Activated CD8-positive, alpha-beta memory T cell treated with anti-CD3 and anti-CD28 coated beads for 1 hour (primary cell): Measurements from ENCODE around the gene RBBP6.

ENCODE experiments used
- DNase-seq, 2 donors: peaks; one replicate each; pipeline ENCODE4 v3.0.0-alpha.2; 2020; ENCODE audit warnings: low read depth in 1 of 2; ENCODE audit errors: extremely low read depth in 1 of 2

Gene RBBP6

GRCh38 chr16:24524855-24525677 is 14.3 kb upstream of the RBBP6 start:
- no peak for DNase-seq

- no peak for DNase-seq
These were observed 13.3 kb upstream of the RBBP6 start for GRCh38 chr16:24525970-24526559.

- DNase-seq = no peak
These were observed 12.5 kb upstream of the RBBP6 start for GRCh38 chr16:24526701-24527495.

GRCh38 chr16:24531166-24531565 is 8.2 kb upstream of the RBBP6 start:
- no peak for DNase-seq

- DNase-seq = no peak
These were observed 4.7 kb upstream of the RBBP6 start for GRCh38 chr16:24534620-24535019.

- DNase-seq = no peak
These were observed 3.5 kb upstream of the RBBP6 start for GRCh38 chr16:24535827-24536226.

- no peak for DNase-seq
These were observed 2.7 kb upstream of the RBBP6 start for GRCh38 chr16:24536671-24537070.

- DNase-seq = no peak
These were observed 1.7 kb upstream of the RBBP6 start for GRCh38 chr16:24537474-24538337.

- DNase-seq = no peak
These were observed 541 bp upstream of the RBBP6 start for GRCh38 chr16:24538756-24539294.

- DNase-seq = peak in 1 of 2 donors; percentile 36
These were observed 660 bp downstream of the RBBP6 start for GRCh38 chr16:24539850-24540601.

- no peak for DNase-seq
These were observed 1.3 kb downstream of the RBBP6 start for GRCh38 chr16:24540602-24541210.

- DNase-seq = no peak
These were observed 2.0 kb downstream of the RBBP6 start for GRCh38 chr16:24541233-24541933.

- no peak for DNase-seq
These were observed 4.6 kb downstream of the RBBP6 start for GRCh38 chr16:24543949-24544348.

GRCh38 chr16:24544640-24545039 is 5.3 kb downstream of the RBBP6 start:
- no peak for DNase-seq

GRCh38 chr16:24550295-24550694 is 10.9 kb downstream of the RBBP6 start:
- no peak for DNase-seq

GRCh38 chr16:24552705-24553246 is 13.4 kb downstream of the RBBP6 start:
- no peak for DNase-seq

GRCh38 chr16:24553983-24554382 is 14.6 kb downstream of the RBBP6 start:
- no peak for DNase-seq

GRCh38 chr16:24555346-24555872 is 16.0 kb downstream of the RBBP6 start:
- DNase-seq = no peak
